Measurements from ENCODE around the gene SPTLC2.

Gene SPTLC2

DNA sequence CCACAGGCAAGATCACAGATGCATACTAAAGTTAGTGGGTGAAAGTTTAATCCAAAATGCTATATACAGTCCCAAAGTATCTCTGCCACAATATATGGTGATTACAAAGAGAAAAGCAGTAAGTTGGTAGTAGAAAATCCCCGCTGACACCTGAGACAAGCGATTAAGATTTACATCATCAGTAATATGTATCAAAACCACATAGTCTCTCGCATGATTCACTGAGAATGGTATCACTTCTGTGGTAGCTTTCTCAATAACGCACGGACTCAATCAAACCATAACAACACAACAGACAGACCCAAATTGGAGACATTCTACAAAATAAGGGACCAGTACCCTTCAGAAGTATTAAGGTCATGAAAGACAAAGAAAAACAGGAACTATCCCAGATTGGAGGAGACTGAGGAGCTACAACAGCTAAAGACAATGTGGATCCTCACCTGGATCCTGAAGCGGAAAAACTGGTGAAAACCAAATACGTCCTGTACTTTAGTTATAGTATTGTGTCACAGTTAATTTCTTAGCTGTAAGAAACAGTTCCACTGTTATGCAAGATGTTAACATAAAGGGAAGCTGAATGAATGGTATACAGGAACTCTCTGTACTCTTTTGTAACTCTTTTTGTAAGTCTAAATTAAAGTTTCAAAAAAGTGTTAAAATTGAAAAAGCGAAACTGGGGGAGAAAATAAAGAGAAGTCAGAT, 51.0 kb downstream of the SPTLC2 start:
- no peak overlapping the region for H3K27ac ChIP-seq (ENCODE audit: low read length)
- H3K36me3 ChIP-seq (replicated peaks; ENCODE audit: insufficient read depth, low read length), result no peaks in the 10 kb centered on the region
- H3K9me2 ChIP-seq (replicated peaks; ENCODE audit: insufficient read depth, low read length), result no peaks in the 10 kb centered on the region
- H3K4me1 ChIP-seq (ENCODE audit: low read length), result no peaks in the 10 kb centered on the region
- no peak overlapping the region for H2AFZ ChIP-seq (ENCODE audit: low read length)
- no peak overlapping the region for H3K4me2 ChIP-seq (ENCODE audit: low read depth, low read length)
- no peak overlapping the region for H3K4me3 ChIP-seq (ENCODE audit: low read length)
- no peaks in the 10 kb centered on the region for H3K79me2 ChIP-seq (ENCODE audit: low read length)
- no peaks in the 10 kb centered on the region for H3K27me3 ChIP-seq (replicated peaks; ENCODE audit: insufficient read depth, low read length)
- H3K9ac ChIP-seq (ENCODE audit: low read length), result no peak overlapping the region
- no peaks in the 10 kb centered on the region for H3F3A ChIP-seq (ENCODE audit: insufficient read depth, low read length)
- no peaks in the 10 kb centered on the region for H3K9me3 ChIP-seq (replicated peaks; ENCODE audit: insufficient read depth, low read length)
- no peak for DNase-seq
- H4K20me1 ChIP-seq (ENCODE audit: insufficient read depth, low read length), result no peaks in the 10 kb centered on the region
- TF ChIP-seq EZH2phosphoT487 (IDR thresholded peaks at IDR 0.05; ENCODE audit: low read length) (no peak), EZH2 (optimal IDR thresholded peaks at IDR 0.05; ENCODE audit: low read depth, low read length) (no peak)
- TF ChIP-seq, protein P1, sequence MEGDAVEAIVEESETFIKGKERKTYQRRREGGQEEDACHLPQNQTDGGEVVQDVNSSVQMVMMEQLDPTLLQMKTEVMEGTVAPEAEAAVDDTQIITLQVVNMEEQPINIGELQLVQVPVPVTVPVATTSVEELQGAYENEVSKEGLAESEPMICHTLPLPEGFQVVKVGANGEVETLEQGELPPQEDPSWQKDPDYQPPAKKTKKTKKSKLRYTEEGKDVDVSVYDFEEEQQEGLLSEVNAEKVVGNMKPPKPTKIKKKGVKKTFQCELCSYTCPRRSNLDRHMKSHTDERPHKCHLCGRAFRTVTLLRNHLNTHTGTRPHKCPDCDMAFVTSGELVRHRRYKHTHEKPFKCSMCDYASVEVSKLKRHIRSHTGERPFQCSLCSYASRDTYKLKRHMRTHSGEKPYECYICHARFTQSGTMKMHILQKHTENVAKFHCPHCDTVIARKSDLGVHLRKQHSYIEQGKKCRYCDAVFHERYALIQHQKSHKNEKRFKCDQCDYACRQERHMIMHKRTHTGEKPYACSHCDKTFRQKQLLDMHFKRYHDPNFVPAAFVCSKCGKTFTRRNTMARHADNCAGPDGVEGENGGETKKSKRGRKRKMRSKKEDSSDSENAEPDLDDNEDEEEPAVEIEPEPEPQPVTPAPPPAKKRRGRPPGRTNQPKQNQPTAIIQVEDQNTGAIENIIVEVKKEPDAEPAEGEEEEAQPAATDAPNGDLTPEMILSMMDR (IDR thresholded peaks at IDR 0.05; ENCODE audit: low read length), result no peak

- no peak overlapping the region for H2AFZ ChIP-seq (ENCODE audit: low read length)
- no peak overlapping the region for H3K4me3 ChIP-seq (ENCODE audit: low read length)
- no peak overlapping the region for H3K27ac ChIP-seq (ENCODE audit: low read length)
- H3K36me3 ChIP-seq (replicated peaks; ENCODE audit: insufficient read depth, low read length), result no peaks in the 10 kb centered on the region
- DNase-seq, result no peak
- no peaks in the 10 kb centered on the region for H4K20me1 ChIP-seq (ENCODE audit: insufficient read depth, low read length)
- no peaks in the 10 kb centered on the region for H3K9me3 ChIP-seq (replicated peaks; ENCODE audit: insufficient read depth, low read length)
- no peak overlapping the region for H3K9ac ChIP-seq (ENCODE audit: low read length)
- TF ChIP-seq, protein P1 (IDR thresholded peaks at IDR 0.05; ENCODE audit: low read length), result no peak
- TF ChIP-seq EZH2phosphoT487 (IDR thresholded peaks at IDR 0.05; ENCODE audit: low read length) (no peak), EZH2 (optimal IDR thresholded peaks at IDR 0.05; ENCODE audit: low read depth, low read length) (no peak)
- H3K27me3 ChIP-seq (replicated peaks; ENCODE audit: insufficient read depth, low read length), result no peaks in the 10 kb centered on the region
- H3K4me1 ChIP-seq (ENCODE audit: low read length), result no peaks in the 10 kb centered on the region
- H3K79me2 ChIP-seq (ENCODE audit: low read length), result no peaks in the 10 kb centered on the region
- H3K4me2 ChIP-seq (ENCODE audit: low read depth, low read length), result no peak overlapping the region
- H3K9me2 ChIP-seq (replicated peaks; ENCODE audit: insufficient read depth, low read length), result no peaks in the 10 kb centered on the region
- no peaks in the 10 kb centered on the region for H3F3A ChIP-seq (ENCODE audit: insufficient read depth, low read length)
Observed at GRCh38 chr14:77562681-77563080, 53.8 kb downstream of the SPTLC2 start.

- H3K4me2 ChIP-seq (ENCODE audit: low read depth, low read length), result no peak overlapping the region
- H3K4me3 ChIP-seq (ENCODE audit: low read length), result no peak overlapping the region
- no peaks in the 10 kb centered on the region for H4K20me1 ChIP-seq (ENCODE audit: insufficient read depth, low read length)
- no peaks in the 10 kb centered on the region for H3K79me2 ChIP-seq (ENCODE audit: low read length)
- H3K27me3 ChIP-seq (replicated peaks; ENCODE audit: insufficient read depth, low read length), result no peaks in the 10 kb centered on the region
- no peaks in the 10 kb centered on the region for H3F3A ChIP-seq (ENCODE audit: insufficient read depth, low read length)
- no peak for DNase-seq
- no peaks in the 10 kb centered on the region for H3K9me3 ChIP-seq (replicated peaks; ENCODE audit: insufficient read depth, low read length)
- no peaks in the 10 kb centered on the region for H3K36me3 ChIP-seq (replicated peaks; ENCODE audit: insufficient read depth, low read length)
- H3K27ac ChIP-seq (ENCODE audit: low read length), result no peak overlapping the region
- no peak overlapping the region for H3K9ac ChIP-seq (ENCODE audit: low read length)
- H3K4me1 ChIP-seq (ENCODE audit: low read length), result no peaks in the 10 kb centered on the region
- H3K9me2 ChIP-seq (replicated peaks; ENCODE audit: insufficient read depth, low read length), result no peaks in the 10 kb centered on the region
- TF ChIP-seq, protein P1 (IDR thresholded peaks at IDR 0.05; ENCODE audit: low read length), result no peak
- no peak for TF ChIP-seq EZH2 (optimal IDR thresholded peaks at IDR 0.05; ENCODE audit: low read depth, low read length)
- no peak overlapping the region for H2AFZ ChIP-seq (ENCODE audit: low read length)
Observed at GRCh38 chr14:77561881-77562280, 54.6 kb downstream of the SPTLC2 start.
